Effector memory CD4-positive, alpha-beta T cell (primary cell): ENCODE measurements around the gene METTL23.
"Not testable (repeated sequence)": the region's sequence is repeated elsewhere in the genome, so short reads cannot be mapped to it uniquely, and the experiment has no call there.

Experiments used
- DNase-seq, 3 donors: peaks; one replicate each; pipeline ENCODE4 v3.0.0-alpha.2; 2020
- H3K27ac ChIP-seq: 2 replicates; pipeline ENCODE4 v1.7.0; 2013; ENCODE audit warnings: mild to moderate bottlenecking, low read length, moderate library complexity; ENCODE audit not compliant: insufficient read depth, poor library complexity, severe bottlenecking
- H3K27me3 ChIP-seq: replicated peaks from 2 replicates; pipeline ENCODE4 v1.7.0; 2013; ENCODE audit warnings: mild to moderate bottlenecking, low read length; ENCODE audit not compliant: insufficient read depth, control insufficient read depth, poor library complexity, severe bottlenecking
- H3K36me3 ChIP-seq: 2 replicates; pipeline ENCODE4 v1.7.0; 2013; ENCODE audit warnings: mild to moderate bottlenecking, low read length, moderate library complexity; ENCODE audit not compliant: control insufficient read depth, insufficient read depth
- H3K4me1 ChIP-seq: 2 replicates; pipeline ENCODE4 v1.7.0; 2013; ENCODE audit warnings: low read length, mild to moderate bottlenecking; ENCODE audit not compliant: control insufficient read depth, insufficient read depth, poor library complexity, severe bottlenecking
- H3K4me3 ChIP-seq: 2 replicates; pipeline ENCODE4 v1.7.0; 2013; ENCODE audit warnings: low read length, low read depth, mild to moderate bottlenecking; ENCODE audit not compliant: insufficient read depth, poor library complexity, severe bottlenecking
- H3K9me3 ChIP-seq: 2 replicates; pipeline ENCODE4 v1.7.0; 2013; ENCODE audit warnings: mild to moderate bottlenecking, low read length, moderate library complexity; ENCODE audit not compliant: control insufficient read depth

METTL23 gene

DNA sequence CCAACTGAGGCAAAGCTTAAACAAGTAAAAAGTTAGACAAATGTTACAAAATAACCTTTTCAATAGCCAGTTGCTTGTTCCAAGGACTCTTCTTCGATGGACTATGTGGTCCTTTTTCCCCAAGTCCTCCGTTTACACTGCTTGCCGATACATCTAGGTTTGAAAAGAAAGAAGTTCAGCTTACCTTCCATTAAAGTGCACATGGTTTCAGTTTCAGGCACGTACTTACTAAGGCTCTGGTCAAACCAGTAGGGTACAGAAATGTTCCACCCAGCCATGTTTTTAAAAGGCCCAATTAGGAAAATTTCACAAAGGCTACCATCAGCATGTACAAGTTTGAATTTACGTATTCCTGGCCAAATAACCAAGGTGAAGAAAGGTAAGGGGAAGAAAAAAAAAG lies 8.4 kb downstream of the METTL23 start:
- Histone ChIP-seq H3K9me3 (no peaks in the 10 kb centered on the region), H3K36me3 (peaks cover 45% of the 10 kb centered on the region), H3K27ac (peak overlapping the region; percentile 97), H3K4me1 (peaks cover 17% of the 10 kb centered on the region), H3K27me3 (no peaks in the 10 kb centered on the region), H3K4me3 (peak overlapping the region; percentile 97)
- no peak for DNase-seq

DNA sequence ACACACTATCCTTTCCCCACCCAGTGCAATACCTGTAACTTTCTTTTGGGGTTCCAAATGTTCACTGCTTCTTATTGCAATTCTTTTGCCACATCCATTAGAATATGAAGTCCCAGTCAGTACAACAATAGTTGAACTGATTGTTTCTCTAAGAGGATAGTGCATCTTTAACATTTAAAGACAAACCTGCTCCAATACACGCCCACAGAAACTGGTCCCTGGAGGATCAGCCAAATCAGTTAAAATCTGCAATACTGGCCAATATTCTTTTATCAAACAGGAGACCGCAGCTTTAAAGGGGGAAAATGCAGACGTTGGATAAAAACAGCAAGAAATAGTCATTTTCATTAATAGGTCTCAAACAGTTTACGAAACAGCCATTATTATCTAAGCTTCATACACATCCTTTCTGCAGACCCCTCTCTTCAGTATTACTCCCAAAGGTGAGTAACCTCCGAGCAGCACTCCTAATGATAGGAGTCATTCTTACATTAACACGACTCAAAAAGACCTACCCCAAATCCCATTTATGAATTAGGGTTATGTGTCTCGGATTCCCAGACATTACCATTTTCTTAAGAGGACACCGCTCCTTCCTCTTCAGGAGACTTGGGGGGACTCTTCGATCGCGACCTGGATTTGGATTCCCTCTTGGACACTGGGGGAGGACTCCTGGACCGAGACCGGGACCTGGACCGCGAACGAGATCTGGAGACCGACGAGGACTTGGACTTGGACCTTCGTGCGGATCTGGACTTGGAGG lies 9.1 kb downstream of the METTL23 start:
- Histone ChIP-seq H3K4me3 (peak overlapping the region; percentile 97), H3K36me3 (peaks cover 45% of the 10 kb centered on the region), H3K4me1 (peaks cover 17% of the 10 kb centered on the region)

DNA sequence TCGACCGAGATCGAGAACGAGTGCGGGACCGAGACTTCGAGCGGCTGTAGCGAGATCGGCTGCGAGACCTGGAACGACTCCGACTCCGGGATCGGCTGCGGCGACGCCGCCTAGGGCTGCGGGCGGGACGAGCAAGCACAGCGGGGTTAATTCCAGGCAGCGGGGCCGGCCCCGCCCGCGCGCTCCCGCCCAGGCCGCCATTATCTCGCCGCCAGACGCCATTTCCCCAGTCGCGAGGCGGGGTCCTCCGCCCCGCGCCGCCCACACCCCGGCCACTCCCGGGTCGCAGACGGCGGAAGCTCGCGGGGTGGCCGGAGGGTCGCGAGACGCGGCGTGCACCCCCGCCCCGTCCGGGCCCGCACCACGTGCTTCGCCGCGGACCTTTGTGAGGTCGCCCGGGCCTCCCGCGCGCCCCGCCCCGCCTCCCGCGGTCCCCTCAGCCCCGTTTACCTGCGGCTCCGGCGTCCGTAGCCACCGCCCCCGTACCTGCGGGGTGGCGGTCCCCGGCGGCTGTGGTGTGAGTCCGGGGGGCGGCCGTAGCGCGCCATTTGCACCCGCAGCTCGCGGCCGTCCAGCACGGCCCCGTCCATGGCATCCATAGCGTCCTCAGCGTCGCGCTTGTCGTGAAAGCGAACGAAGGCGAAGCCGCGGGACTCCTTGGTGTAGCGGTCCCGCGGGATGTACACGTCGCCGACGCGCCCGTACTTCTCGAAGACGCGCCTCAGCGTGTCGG lies 9.9 kb downstream of the METTL23 start:
- H3K4me1 ChIP-seq, result peaks cover 17% of the 10 kb centered on the region
- peak overlapping the region; percentile 97 for H3K27ac ChIP-seq
- no peaks in the 10 kb centered on the region for H3K27me3 ChIP-seq
- H3K36me3 ChIP-seq, result peaks cover 40% of the 10 kb centered on the region
- peak; percentile 49 to 64 (median 53) for DNase-seq
- H3K4me3 ChIP-seq, result peak overlapping the region; percentile 97
- H3K9me3 ChIP-seq, result no peaks in the 10 kb centered on the region

More for the DNA sequence above, 9.1 kb downstream of the METTL23 start:
- DNase-seq, result no peak
- H3K27me3 ChIP-seq, result no peaks in the 10 kb centered on the region
- H3K9me3 ChIP-seq, result no peaks in the 10 kb centered on the region
- peak overlapping the region; percentile 97 for H3K27ac ChIP-seq

DNA sequence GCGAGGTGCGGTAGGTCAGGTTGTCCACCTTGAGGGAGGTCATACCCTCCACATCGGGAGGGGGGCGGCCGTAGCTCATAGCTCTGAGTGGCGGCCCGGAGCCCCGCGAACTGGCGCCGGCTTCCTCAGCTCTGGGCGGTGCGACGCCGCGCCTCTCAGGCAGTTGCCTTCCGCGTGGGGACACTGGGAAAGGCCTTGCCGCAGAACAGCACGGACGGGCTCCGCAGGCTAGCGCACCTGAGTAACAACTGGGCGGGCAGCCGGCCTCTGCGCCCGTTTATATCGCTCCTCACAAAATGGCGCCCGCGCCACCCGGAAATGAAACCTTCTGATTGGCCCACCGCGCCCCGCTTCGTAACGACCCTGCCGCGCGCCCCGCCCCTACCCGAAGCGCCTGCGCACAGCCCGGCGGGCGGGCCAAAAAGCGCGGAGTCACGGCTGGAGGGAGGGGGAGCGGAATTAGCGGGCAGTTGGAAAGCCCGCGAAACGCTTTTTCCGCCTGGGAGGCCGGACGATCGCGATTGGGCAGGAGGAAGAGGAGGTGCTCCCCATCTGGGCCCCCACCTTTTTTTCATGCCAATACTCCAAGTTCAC lies 10.5 kb downstream of the METTL23 start, which contains the start of gene SRSF2:
TSS of gene SRSF2 (minus strand) at position 250 of the 594 bp plus-strand sequence. CDS start at position 79, 171 bp downstream.
- Histone ChIP-seq H3K27me3 (no peaks in the 10 kb centered on the region), H3K9me3 (no peaks in the 10 kb centered on the region), H3K4me1 (peaks cover 17% of the 10 kb centered on the region), H3K27ac (peak within 1 kb of the TSS; percentile 97), H3K36me3 (peaks cover 42% of the 10 kb centered on the region), H3K4me3 (peak within 1 kb of the TSS; percentile 97)
- DNase-seq, result peak; percentile 98 to 99 (median 99)

DNA sequence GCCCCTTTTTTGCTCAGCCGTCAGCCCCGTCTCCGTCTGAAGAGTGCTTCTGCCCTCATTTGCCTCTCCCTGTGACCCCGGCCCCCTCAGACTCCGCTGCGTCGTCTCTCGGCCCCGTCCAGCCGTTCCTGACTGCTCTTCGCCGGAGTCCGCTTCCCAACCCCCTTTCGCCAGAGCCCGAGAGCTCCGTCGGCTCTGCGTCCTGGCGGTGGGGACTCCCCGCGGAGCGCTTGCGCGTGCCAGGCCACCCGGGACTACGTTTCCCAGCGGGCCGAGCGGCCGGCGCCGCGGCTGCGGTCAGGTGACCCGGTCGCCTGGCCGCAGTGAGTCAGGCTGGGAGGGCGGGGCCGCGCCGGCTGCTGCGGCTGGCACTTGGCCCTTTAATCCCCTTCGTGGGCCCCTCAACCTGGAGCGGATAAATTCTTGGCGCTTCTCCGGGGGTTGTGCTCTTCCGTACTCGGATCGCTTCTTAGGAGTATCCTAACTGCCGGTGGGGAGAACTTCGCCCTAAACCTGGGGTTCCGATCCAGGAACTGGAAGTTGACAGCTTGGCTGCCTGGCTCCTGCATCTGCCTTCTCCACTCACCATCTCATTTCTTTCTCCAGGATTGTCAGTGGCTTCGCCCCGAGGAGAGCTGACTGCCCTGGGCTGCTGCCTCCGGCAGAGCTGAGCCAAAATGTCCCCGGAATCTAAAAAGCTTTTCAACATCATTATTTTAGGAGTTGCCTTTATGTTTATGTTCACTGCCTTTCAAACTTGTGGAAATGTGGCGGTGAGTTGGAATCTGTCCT lies 11.2 kb downstream of the METTL23 start, which contains the start of gene MFSD11:
TSS of gene MFSD11 (plus strand) at position 444 of the 792 bp plus-strand sequence. CDS start at position 678, 234 bp downstream.
- H3K27ac ChIP-seq, result peak within 1 kb of the TSS; percentile 97
- peaks cover 37% of the 10 kb centered on the region for H3K36me3 ChIP-seq
- peak; percentile 88 to 90 (median 89) for DNase-seq
- H3K4me1 ChIP-seq, result peaks cover 17% of the 10 kb centered on the region
- H3K4me3 ChIP-seq, result peak within 1 kb of the TSS; percentile 97
- no peaks in the 10 kb centered on the region for H3K9me3 ChIP-seq
- no peaks in the 10 kb centered on the region for H3K27me3 ChIP-seq

DNA sequence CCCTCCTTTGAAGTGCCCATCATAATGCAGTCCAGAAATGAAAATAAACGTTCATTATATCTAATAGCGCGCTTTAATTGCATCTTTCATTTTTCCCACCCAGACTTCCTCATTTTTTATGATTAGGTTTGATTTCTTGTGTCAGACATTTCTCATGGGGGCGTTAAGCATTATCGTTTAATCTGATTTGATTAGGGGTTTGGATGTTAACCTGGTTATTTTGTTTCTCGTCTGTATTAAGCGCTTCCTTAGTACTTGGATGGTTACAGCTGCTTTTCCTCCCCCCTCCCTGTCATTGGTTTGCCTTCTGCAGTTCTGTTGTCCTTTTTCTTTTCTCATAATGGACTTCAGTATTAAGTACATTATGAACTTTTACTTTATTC lies 11.8 kb downstream of the METTL23 start:
- Histone ChIP-seq H3K9me3 (no peaks in the 10 kb centered on the region), H3K36me3 (peaks cover 33% of the 10 kb centered on the region), H3K27me3 (no peaks in the 10 kb centered on the region), H3K4me3 (peak overlapping the region; percentile 65), H3K27ac (peak overlapping the region; percentile 97), H3K4me1 (peaks cover 16% of the 10 kb centered on the region)
- DNase-seq, result no peak

DNA sequence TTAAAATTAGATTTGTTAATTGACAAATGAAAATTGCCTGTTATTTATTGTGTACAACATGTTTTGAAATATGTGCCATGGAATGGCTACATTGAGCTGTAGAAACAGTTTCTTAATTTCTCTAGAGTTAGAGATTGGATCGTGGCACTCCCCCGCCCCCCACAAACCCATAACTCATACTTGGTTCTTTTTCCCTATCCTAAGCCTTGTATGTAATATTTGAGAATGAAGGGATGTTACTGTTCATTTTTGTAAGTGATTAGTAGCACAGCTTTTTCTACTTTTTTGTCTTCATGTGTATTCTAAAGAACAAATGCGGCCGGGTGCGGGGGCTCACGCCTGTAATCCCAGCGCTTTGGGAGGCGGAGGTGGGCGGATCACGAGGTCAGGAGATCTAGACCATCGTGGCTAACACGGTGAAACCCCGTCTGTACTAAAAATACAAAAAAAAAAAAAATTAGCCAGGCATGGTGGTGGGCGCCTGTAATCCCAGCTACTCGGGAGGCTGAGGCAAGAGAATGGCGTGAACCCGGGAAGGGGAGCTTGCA lies 13.0 kb downstream of the METTL23 start:
- H3K27ac ChIP-seq, DNase-seq, H3K9me3 ChIP-seq, H3K4me3 ChIP-seq, H3K27me3 ChIP-seq, H3K4me1 ChIP-seq: not testable (repeated sequence)
- H3K36me3 ChIP-seq, result peaks cover 33% of the 10 kb centered on the region

DNA sequence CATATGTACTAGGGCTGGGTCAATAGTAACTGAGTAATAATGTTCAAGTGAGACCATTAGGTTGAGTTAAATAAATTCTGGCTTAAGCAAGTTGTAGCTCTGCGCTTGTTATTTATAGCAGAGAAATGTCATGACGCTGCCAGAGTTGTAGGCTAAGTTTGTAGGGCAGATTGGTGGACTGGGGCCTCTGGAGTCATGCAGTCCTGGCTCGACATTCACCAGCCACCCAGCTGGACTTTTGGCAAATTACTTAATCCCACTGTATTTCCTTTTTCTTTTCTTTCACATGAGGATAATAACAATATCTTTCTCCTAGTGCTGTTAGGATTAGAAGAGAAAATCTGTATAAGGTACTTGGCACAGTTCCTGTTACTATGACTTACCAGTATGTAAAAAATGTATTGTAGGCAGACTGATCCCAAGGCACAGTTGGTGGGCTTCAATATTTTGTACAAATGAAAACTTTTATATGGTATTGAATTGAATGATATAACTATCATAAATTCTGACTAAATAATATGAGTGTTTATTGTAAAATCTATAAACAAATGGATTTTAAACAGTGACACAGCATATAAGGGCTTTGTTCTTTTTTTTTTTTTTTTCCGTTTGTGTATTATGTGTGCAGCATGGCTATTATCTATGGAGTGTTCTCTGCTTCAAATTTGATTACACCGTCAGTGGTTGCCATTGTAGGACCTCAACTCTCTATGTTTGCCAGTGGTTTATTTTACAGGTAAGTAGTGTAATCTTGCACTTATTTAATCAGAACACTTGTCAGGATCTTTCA lies 13.9 kb downstream of the METTL23 start:
- DNase-seq, result no peak
- H3K4me3 ChIP-seq, result no peak overlapping the region
- no peaks in the 10 kb centered on the region for H3K27me3 ChIP-seq
- no peak overlapping the region for H3K27ac ChIP-seq
- peaks cover 35% of the 10 kb centered on the region for H3K36me3 ChIP-seq
- H3K9me3 ChIP-seq, result no peaks in the 10 kb centered on the region
- peaks cover 6% of the 10 kb centered on the region for H3K4me1 ChIP-seq

DNA sequence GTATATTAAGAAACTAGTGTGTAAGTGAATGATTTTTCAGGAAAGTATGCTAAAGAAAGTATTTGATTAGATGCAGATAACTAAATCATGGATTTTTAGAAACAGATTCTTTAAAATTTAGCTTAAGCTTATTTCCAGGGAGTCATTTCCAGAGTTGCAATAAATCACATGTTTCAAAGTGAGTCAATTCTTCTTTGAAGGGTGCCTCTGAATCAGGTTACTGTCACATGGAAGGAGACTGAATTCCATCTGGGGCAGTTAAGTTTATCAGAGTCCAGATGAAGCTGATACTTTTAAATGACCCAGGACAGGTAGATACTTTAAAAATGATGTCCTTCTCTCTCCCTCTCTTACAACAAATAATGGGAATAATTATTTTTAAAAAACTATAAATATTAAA lies 16.3 kb downstream of the METTL23 start:
- H3K9me3 ChIP-seq, result no peaks in the 10 kb centered on the region
- H3K4me3 ChIP-seq, result no peak overlapping the region
- peaks cover 6% of the 10 kb centered on the region for H3K4me1 ChIP-seq
- DNase-seq, result no peak
- H3K27ac ChIP-seq, result no peak overlapping the region
- no peaks in the 10 kb centered on the region for H3K27me3 ChIP-seq
- H3K36me3 ChIP-seq, result peaks cover 29% of the 10 kb centered on the region
